Naive thymus-derived CD4-positive, alpha-beta T cell (primary cell): ENCODE measurements around the gene LAGE3. TPM values are rescaled to one million over a fixed set of nuclear protein-coding genes. Genes with fewer than 3 reads are reported as not detected.
A peak's percentile ranks its signal among the peaks of the same experiment; 100 is the strongest.

Experiments
- ATAC-seq: fragments of 150-1000 bp; cut with Tn5 transposase; 2 replicates; pipeline ENCODE4 v1.10.0; 2021; ENCODE audit warnings: mild to moderate bottlenecking, moderate library complexity
- CTCF ChIA-PET: fragments of 350-600 bp; sonication (Branson Sonifier 250); formaldehyde crosslinking; loops from one replicate; lab custom pipeline; 2021; ENCODE audit warnings: antibody characterized with exemption; lab: Charles Lee
- POLR2A ChIA-PET: fragments of 350-600 bp; sonication (Branson Sonifier 250); formaldehyde crosslinking; loops from one replicate; lab custom pipeline; 2021; ENCODE audit warnings: antibody characterized with exemption, inconsistent platforms; lab: Charles Lee
- DNase-seq, 9 donors: peaks; one replicate each; pipeline versions ENCODE4 v3.0.0 to v3.0.0-alpha.2; 2020 to 2022; ENCODE audit warnings: mixed read lengths in 1 of 9
- H3K27ac ChIP-seq: one replicate; pipeline ENCODE4 v1.7.0; 2013; ENCODE audit warnings: mild to moderate bottlenecking, low read depth, low read length, moderate library complexity
- H3K27me3 ChIP-seq, 2 donors: one replicate each; pipeline ENCODE4 v1.7.0; 2013; ENCODE audit warnings: low read length in 2 of 2, mild to moderate bottlenecking in 2 of 2, moderate library complexity in 2 of 2; ENCODE audit not compliant: control insufficient read depth in 2 of 2, insufficient read depth in 2 of 2
- H3K36me3 ChIP-seq, 3 experiments: 1 replicate in 2 of 3; 2 replicates in 1 of 3; pipeline ENCODE4 v1.7.0; 2013; ENCODE audit warnings: low read length in 3 of 3, mild to moderate bottlenecking in 3 of 3, moderate library complexity in 1 of 3; ENCODE audit not compliant: insufficient read depth in 3 of 3, control insufficient read depth in 2 of 3
- H3K4me1 ChIP-seq, 2 donors: one replicate each; pipeline ENCODE4 v1.7.0; 2013; ENCODE audit warnings: low read length in 2 of 2, mild to moderate bottlenecking in 2 of 2, moderate library complexity in 1 of 2; ENCODE audit not compliant: control insufficient read depth in 2 of 2, insufficient read depth in 2 of 2
- H3K4me3 ChIP-seq: 2 replicates; pipeline ENCODE4 v1.7.0; 2013; ENCODE audit warnings: mild to moderate bottlenecking, low read length
- H3K9me3 ChIP-seq, 3 experiments: 1 replicate in 2 of 3; 2 replicates in 1 of 3; pipeline ENCODE4 v1.7.0; 2013; ENCODE audit warnings: low read length in 3 of 3; ENCODE audit not compliant: control insufficient read depth in 2 of 3
- H3K27ac Mint-ChIP-seq, 9 donors: one replicate each; pipeline ENCODE4 v1.8.0; 2020 to 2022; ENCODE audit warnings: mixed read lengths in 9 of 9, mild to moderate bottlenecking in 8 of 9, moderate library complexity in 5 of 9, inconsistent platforms in 2 of 9
- H3K27me3 Mint-ChIP-seq, 5 donors: one replicate each; pipeline ENCODE4 v1.8.0; 2021 to 2022; ENCODE audit warnings: mixed read lengths in 5 of 5, mild to moderate bottlenecking in 1 of 5
- H3K36me3 Mint-ChIP-seq, 5 donors: one replicate each; pipeline ENCODE4 v1.8.0; 2020 to 2022; ENCODE audit warnings: mixed read lengths in 5 of 5, mild to moderate bottlenecking in 3 of 5, inconsistent platforms in 1 of 5
- H3K4me1 Mint-ChIP-seq, 7 donors: one replicate each; pipeline ENCODE4 v1.8.0; 2020 to 2022; ENCODE audit warnings: mixed read lengths in 7 of 7, mild to moderate bottlenecking in 3 of 7, inconsistent platforms in 1 of 7
- H3K4me3 Mint-ChIP-seq, 10 donors: one replicate each; pipeline ENCODE4 v1.8.0; 2020 to 2022; ENCODE audit warnings: mild to moderate bottlenecking in 10 of 10, mixed read lengths in 10 of 10, moderate library complexity in 6 of 10, inconsistent platforms in 2 of 10
- H3K9me3 Mint-ChIP-seq, 11 donors: one replicate each; pipeline ENCODE4 v1.8.0; 2020 to 2022; ENCODE audit warnings: mixed read lengths in 11 of 11, mild to moderate bottlenecking in 4 of 11, inconsistent platforms in 1 of 11, moderate library complexity in 1 of 11
- intact Hi-C, 2 donors: fragments of 100-400 bp; cut with micrococcal nuclease; formaldehyde crosslinking; loops; one replicate each; pipeline ENCODE4 v1.15.1; 2023
- polyA plus RNA-seq, 2 donors: library from polyadenylated mRNA; unstranded; fragments of 300-500 nt; fragmentation: Illumina TruSeq; gene quantifications; one replicate each; pipeline ENCODE4 v1.2.3, GENCODE V29; 2021
- total RNA-seq, 6 experiments: library from RNA in 5 of 6; stranded (reverse) in 5 of 6; gene quantifications; 1 replicate in 5 of 6; 2 replicates in 1 of 6; pipeline ENCODE4 v1.2.3 and lab custom pipeline; 2021 to 2026

The LAGE3 gene
- total and polyA plus RNA-seq, 7 experiments from 2014 or later: 11.6 to 85.1 (median 21.2) TPM

- Histone ChIP-seq H3K4me3 (no peak overlapping the region), H3K27me3 (no peaks in the 10 kb centered on the region), H3K27ac (no peak overlapping the region), H3K4me1 (no peaks in the 10 kb centered on the region), H3K9me3 (no peaks in the 10 kb centered on the region), H3K36me3 (no peaks in the 10 kb centered on the region)
- H3K27ac Mint-ChIP-seq: no peak overlapping the region
- H3K36me3 Mint-ChIP-seq: no peaks in the 10 kb centered on the region
- no peak for ATAC-seq
- H3K9me3 Mint-ChIP-seq: no peaks in the 10 kb centered on the region
- H3K4me3 Mint-ChIP-seq: no peak overlapping the region
- H3K27me3 Mint-ChIP-seq: no peaks in the 10 kb centered on the region
- no peak for DNase-seq
- CTCF ChIA-PET: no interaction called here
- H3K4me1 Mint-ChIP-seq: peaks cover 0 to 4% (median 0%) of the 10 kb centered on the region in 7 donors
- POLR2A ChIA-PET: interaction anchor here (0.7 kb wide), 1 partner anchor 21 kb away, joined by 3 read pairs; the partner anchor contains the start of gene FAM3A
- intact Hi-C loops: loop anchor here in 1 of 2 donors (10.0 kb wide), 1 partner anchor 571 kb away; the partner anchor contains the start of gene ARHGAP4
Measured at GRCh38 chrX:154495472-154495922, 16.4 kb upstream of the LAGE3 start.

DNA sequence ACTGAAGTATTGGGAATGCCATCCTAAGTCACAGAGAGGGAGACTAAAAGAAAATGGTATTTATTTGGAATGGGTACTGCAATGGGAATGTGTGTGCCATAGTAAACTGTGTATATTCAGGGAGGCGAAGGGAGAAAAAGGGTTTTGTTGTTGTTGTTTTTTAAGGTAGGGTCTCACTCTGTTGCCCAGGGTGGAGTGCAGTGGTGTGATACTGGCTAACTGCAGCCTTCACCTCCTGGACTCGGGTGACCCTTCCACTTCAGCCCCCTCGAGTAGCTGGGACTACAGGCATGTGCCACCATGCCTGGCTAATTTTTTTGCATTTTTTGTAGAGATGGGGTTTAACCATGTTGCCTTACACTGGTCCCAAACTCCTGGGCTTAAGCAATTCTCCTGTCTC, 15.6 kb upstream of the LAGE3 start:
- Histone ChIP-seq H3K4me1 (no peaks in the 10 kb centered on the region), H3K27ac (no peak overlapping the region), H3K4me3 (no peak overlapping the region), H3K27me3 (no peaks in the 10 kb centered on the region), H3K9me3 (no peaks in the 10 kb centered on the region), H3K36me3 (no peaks in the 10 kb centered on the region)
- Mint-ChIP-seq H3K4me3 (no peak overlapping the region), H3K27ac (no peak overlapping the region), H3K36me3 (no peaks in the 10 kb centered on the region), H3K27me3 (no peaks in the 10 kb centered on the region), H3K4me1 (peaks cover 0 to 5% (median 1%) of the 10 kb centered on the region in 7 donors), H3K9me3 (no peaks in the 10 kb centered on the region)
- POLR2A ChIA-PET: no interaction called here
- no peak for ATAC-seq
- DNase-seq: no peak
- CTCF ChIA-PET: no interaction called here
- intact Hi-C loops: loop anchor here in 1 of 2 donors (10.0 kb wide), 1 partner anchor 570 kb away; the partner anchor contains the start of gene ARHGAP4

GRCh38 chrX:154490414-154491083, 11.5 kb upstream of the LAGE3 start, which contains the start of gene SLC10A3:
Gene SLC10A3, minus strand, starts transcription at chrX:154490629. Its CDS starts 1,689 bp downstream, at chrX:154488940.
- Histone ChIP-seq H3K4me3 (peak within 1 kb of the TSS; percentile 74), H3K4me1 (peaks cover 0 to under 1% of the 10 kb centered on the region in 2 donors), H3K9me3 (no peaks in the 10 kb centered on the region), H3K27ac (peak within 1 kb of the TSS; percentile 90), H3K36me3 (no peaks in the 10 kb centered on the region), H3K27me3 (no peaks in the 10 kb centered on the region)
- ChIA-PET POLR2A (interaction anchor here (0.7 to 7.0 kb wide), 19 partner anchors 11 to 1549 kb away, joined by 3 to 69 read pairs (median 7); partner anchors contain the start of genes ATP6AP1, FAM3A, FAM50A and G6PD), CTCF (interaction anchor here (0.6 to 2.2 kb wide), 5 partner anchors 28 to 160 kb away, joined by 3 to 6 read pairs (median 4); partner anchors contain the start of gene RPL10)
- intact Hi-C loops: loop anchor here (1.0 to 10.0 kb wide), 8 partner anchors 11 to 566 kb away; partner anchors contain the start of genes FAM3A (in 2 of the 2), LAGE3 (in 2 of the 2), ARHGAP4 (in 1 of the 2) and GDI1 (in 1 of the 2)
- Mint-ChIP-seq H3K4me1 (peaks cover 0 to 23% (median 17%) of the 10 kb centered on the region in 7 donors), H3K36me3 (peaks cover 0 to 2% (median 0%) of the 10 kb centered on the region in 5 donors), H3K27me3 (no peaks in the 10 kb centered on the region), H3K4me3 (peak within 1 kb of the TSS; percentile 78 to 92 (median 88)), H3K27ac (peak within 1 kb of the TSS; percentile 81 to 96 (median 91)), H3K9me3 (no peaks in the 10 kb centered on the region)
- DNase-seq (peak; percentile 70 to 87 (median 77)), ATAC-seq (peak; percentile 93)

GRCh38 chrX:154490021-154490413, 10.9 kb upstream of the LAGE3 start:
- Mint-ChIP-seq H3K9me3 (no peaks in the 10 kb centered on the region), H3K36me3 (peaks cover 0 to 2% (median 0%) of the 10 kb centered on the region in 5 donors), H3K27ac (peak overlapping the region; percentile 78 to 91 (median 83)), H3K27me3 (no peaks in the 10 kb centered on the region), H3K4me3 (peak overlapping the region; percentile 78 to 92 (median 85)), H3K4me1 (peaks cover 0 to 28% (median 17%) of the 10 kb centered on the region in 7 donors)
- Histone ChIP-seq H3K27ac (peak overlapping the region; percentile 90), H3K4me1 (peaks cover 0 to 6% of the 10 kb centered on the region in 2 donors), H3K27me3 (no peaks in the 10 kb centered on the region), H3K4me3 (peak overlapping the region; percentile 74), H3K9me3 (no peaks in the 10 kb centered on the region), H3K36me3 (no peaks in the 10 kb centered on the region)
- ChIA-PET CTCF (interaction anchor here (0.6 to 2.2 kb wide), 5 partner anchors 28 to 160 kb away, joined by 3 to 6 read pairs (median 4); partner anchors contain the start of gene RPL10), POLR2A (interaction anchor here (0.6 to 7.0 kb wide), 22 partner anchors 10 to 1549 kb away, joined by 3 to 69 read pairs (median 6); partner anchors contain the start of genes ATP6AP1, DNASE1L1, FAM3A and FAM50A)
- ATAC-seq (peak; percentile 6), DNase-seq (peak in 2 of 9 donors; percentile 20 to 33)
- intact Hi-C loops: loop anchor here (1.0 to 10.0 kb wide), 8 partner anchors 11 to 565 kb away; partner anchors contain the start of genes FAM3A (in 2 of the 2), LAGE3 (in 2 of the 2), ARHGAP4 (in 1 of the 2) and GDI1 (in 1 of the 2)

GRCh38 chrX:154489182-154489581, 10.1 kb upstream of the LAGE3 start:
- no peak for ATAC-seq
- DNase-seq: no peak
- Histone ChIP-seq H3K27me3 (no peaks in the 10 kb centered on the region), H3K36me3 (peaks cover 0 to 4% (median 4%) of the 10 kb centered on the region in 3 experiments), H3K4me3 (peak overlapping the region; percentile 74), H3K4me1 (peaks cover 0 to 9% of the 10 kb centered on the region in 2 donors), H3K27ac (peak overlapping the region; percentile 90), H3K9me3 (no peaks in the 10 kb centered on the region)
- peaks cover 0 to 2% (median 0%) of the 10 kb centered on the region in 5 donors for H3K36me3 Mint-ChIP-seq
- no peaks in the 10 kb centered on the region for H3K9me3 Mint-ChIP-seq
- CTCF ChIA-PET: interaction anchor here (0.7 kb wide), 1 partner anchor 58 kb away, joined by 3 read pairs; no protein-coding TSS in a partner anchor
- H3K27ac Mint-ChIP-seq: peak overlapping the region in 7 of 9 donors; percentile 81 to 91 (median 83)
- peak overlapping the region; percentile 78 to 92 (median 85) for H3K4me3 Mint-ChIP-seq
- H3K4me1 Mint-ChIP-seq: peaks cover 0 to 28% (median 17%) of the 10 kb centered on the region in 7 donors
- intact Hi-C loops: no loop called here
- no peaks in the 10 kb centered on the region for H3K27me3 Mint-ChIP-seq
- POLR2A ChIA-PET: interaction anchor here (0.6 to 7.0 kb wide), 15 partner anchors 9 to 522 kb away, joined by 3 to 69 read pairs (median 8); partner anchors contain the start of genes ATP6AP1, DNASE1L1, FAM3A and G6PD
